SIG-M5 treated with dmso at 0.1 percent for 504 hours (cell line): ENCODE data around the gene ENTREP3.

Source experiments
- DNase-seq: peaks from one replicate; lab custom pipeline; 2025; ENCODE audit not compliant: unreplicated experiment; lab: John Stamatoyannopoulos, UW

ENTREP3 gene

DNA sequence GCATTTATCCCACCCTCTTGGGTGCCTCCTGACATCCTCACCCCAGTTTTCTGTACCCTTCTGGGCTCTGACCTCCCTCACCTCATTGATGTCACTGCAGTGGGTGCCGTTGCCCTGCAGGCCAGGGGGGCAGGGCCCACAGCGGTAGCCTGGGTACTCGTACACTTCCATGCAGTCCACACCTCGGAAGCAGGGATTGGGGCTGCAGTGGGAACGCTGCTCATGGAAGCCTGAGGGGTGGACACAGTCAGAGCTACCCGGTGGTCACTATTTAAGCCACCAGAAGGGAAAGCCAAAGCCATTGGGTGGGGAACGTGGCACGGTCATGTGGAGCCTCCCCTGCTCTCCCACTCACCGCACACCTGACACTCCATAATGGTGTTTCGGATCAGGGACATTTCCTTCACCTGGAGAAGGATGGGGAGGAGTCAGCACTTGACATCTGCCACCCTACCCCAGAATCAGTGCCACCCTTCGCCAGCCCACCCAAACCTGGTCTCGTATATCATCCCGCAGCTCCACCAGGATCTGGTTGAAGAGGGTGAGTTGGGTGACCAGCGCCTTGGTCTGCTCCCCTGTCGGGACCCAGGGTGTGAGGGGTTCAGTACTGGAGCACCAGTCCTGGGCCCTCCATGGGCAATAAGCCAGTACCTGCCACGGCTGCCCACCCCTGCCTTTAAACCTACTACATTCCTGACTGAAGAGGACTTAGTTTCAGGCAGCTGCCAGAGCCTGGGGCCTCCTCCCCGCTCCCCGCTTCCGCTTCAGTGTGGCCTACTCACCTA lies 52.4 kb downstream of the ENTREP3 start:
- DNase-seq: no peak

DNA sequence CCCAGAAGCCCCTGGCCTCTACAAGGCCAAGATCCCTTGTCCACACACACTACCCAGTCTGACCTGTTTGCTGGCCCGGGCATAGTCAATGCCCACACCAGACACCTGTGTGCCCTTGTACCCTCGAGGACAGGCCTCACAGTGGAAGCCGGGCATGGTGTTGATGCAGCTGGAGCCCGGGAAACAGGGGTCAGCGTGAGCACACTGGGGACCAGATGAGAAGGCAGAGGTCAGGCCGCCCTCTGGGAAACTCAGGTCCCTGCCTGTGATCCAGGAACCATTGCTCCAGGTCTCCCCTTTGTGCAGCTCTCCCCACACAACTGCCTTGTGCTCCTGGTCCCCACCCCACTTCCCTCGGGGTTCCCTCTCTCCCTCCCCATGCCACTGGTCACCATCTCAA lies 53.1 kb downstream of the ENTREP3 start:
- no peak for DNase-seq

DNA sequence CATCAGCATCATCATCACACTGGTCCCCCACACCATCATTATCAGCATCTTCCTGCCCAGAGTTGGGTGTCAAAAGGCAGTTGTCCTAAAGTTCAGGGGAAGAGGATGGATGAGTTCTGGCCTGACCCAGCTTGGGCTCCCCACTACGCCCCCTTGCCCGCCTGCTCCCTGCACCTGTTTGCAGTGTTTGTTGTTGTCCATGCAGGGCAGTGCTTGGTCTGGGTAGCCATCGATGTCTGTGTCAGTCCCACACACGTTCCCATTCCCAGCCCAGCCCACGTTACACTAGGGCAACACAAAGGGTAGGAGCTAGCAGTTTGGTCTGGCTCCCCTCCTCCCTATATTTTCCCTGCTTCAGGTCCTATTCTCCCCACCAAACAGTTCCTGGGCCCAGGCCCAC lies 54.4 kb downstream of the ENTREP3 start:
- no peak for DNase-seq

DNA sequence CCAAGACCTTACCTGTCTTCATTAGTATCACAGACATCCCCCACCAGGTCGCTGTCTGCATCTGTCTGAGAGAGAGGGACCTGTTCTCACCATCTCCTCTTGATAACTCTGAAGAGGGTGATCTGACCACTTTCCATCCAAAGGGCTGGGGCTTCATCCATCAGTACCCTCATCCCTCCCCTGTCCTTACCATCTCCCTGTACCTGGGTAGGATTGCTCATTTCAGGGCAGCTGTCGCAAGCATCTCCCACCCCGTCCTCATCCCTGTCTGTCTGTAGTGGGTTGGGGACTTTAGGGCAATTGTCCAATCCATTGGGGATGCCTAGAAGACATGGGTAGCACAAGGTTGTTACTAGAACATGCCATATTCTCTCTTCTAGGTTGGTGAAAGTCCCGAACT lies 55.5 kb downstream of the ENTREP3 start:
- no peak for DNase-seq

DNA sequence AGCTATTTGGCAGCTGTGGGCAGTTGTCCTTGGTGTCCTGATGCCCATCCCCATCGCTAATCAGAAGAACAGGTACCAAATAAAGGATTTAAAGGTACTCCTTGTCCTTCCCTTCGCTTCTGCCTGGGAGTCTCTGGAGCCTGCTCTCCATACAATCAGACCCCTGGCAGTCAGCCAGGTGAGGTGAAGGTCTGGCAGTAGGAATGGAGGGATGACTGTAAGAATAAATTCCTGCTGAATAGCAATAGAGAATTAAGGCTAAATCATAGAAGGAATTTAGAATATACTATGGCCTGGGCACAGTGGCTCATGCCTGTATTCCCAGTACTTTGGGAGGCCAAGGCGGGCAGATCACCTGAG lies 56.8 kb downstream of the ENTREP3 start:
- DNase-seq: no peak

DNA sequence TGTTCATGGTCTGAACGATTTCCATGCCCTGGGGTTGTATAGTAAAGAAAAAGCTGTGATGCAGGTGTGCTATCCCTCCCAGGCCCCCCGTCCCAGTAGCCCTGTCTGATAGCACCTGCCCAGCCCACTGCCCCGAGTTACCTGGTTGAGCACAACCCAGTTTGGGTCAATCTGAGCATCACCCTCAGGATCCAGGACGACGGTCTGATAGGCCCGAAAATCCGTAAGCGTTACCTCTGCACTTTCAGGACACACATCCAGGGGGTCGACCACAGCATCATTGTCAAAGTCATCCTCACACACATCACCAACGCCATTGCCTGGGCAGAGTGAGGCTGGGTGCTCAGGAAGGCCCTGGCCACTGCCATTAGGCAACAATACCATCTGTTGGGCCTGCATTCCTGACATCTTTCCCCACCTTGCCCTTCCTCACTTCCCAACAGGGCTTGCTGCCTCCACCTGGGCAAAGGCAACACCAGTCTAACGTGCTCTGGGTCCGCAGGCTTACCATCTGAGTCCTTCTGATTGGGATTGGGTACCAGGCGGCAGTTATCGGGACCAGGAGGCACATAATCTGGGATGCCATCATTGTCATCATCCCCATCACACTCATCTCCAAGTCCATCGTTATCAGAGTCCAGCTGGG lies 57.3 kb downstream of the ENTREP3 start:
- DNase-seq: no peak
